Tibial artery (tissue), 4 donors: Measurements from ENCODE around the gene MX1.

Experiments
- DNase-seq, 2 donors: peaks; one replicate each; pipeline ENCODE4 v3.0.0-alpha.2; 2019
- H3K27ac ChIP-seq, 2 donors: fragments of 200-600 bp; sonication (generic) in 1 of 2; 1 replicate in 1 of 2; 2 replicates in 1 of 2; pipeline ENCODE4 v1.5.1; 2018 to 2019; ENCODE audit warnings: mild to moderate bottlenecking in 1 of 2
- H3K27me3 ChIP-seq, 2 donors: fragments of 200-600 bp; sonication (generic) in 1 of 2; one replicate each; pipeline versions ENCODE4 v1.5.1 to v1.6.0; 2016 to 2019
- H3K36me3 ChIP-seq, 3 donors: fragments of 200-600 bp; sonication (generic) in 2 of 3; one replicate each; pipeline ENCODE4 v1.5.1; 2016 to 2019; ENCODE audit warnings: mild to moderate bottlenecking in 2 of 3
- H3K4me1 ChIP-seq, 4 donors: fragments of 200-600 bp; sonication (generic) in 2 of 4; 1 replicate in 3 of 4; 2 replicates in 1 of 4; pipeline ENCODE4 v1.5.1; 2016 to 2019
- H3K4me3 ChIP-seq, 2 donors: fragments of 200-600 bp; sonication (generic) in 1 of 2; 1 replicate in 1 of 2; 2 replicates in 1 of 2; pipeline ENCODE4 v1.5.1; 2018 to 2019; ENCODE audit warnings: mild to moderate bottlenecking in 2 of 2
- H3K9me3 ChIP-seq, 3 donors: fragments of 200-600 bp; sonication (generic) in 1 of 3; one replicate each; pipeline ENCODE4 v1.5.1; 2016 to 2019
- intact Hi-C: fragments of 100-400 bp; cut with DNase I; formaldehyde crosslinking; loops from one replicate; pipeline ENCODE4 v1.15.0; 2023; ENCODE audit warnings: low total_unique reads
- TF ChIP-seq, protein P1 (sequence below), 2 experiments: fragments of 200-600 bp in 1 of 2; fragments of 450-650 bp in 1 of 2; IDR thresholded peaks; one replicate each; pipeline ENCODE4 v1.5.1; 2017 to 2019; ENCODE audit warnings: antibody characterized with exemption in 2 of 2, mild to moderate bottlenecking in 1 of 2, moderate library complexity in 1 of 2

The MX1 gene

DNA sequence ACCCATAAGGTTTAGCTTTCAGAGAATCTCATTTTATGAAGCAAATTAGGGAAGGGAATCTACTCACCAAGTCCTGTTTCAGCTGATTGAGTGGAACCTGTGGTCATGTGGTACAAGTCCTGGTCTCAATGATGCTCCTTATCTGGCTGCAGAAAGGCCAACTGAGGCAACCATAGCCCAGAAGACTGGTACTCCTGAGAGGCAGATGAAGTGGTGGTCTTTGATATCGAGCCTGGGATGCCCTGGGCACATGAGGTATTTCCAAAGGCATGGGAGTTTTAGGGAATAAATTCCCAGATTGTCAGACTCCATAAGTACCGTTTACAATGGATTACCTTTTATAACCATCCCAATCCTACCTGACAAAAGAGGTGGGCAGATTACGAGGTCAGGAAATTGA is 3.3 kb downstream of the MX1 start:
- TF ChIP-seq, protein P1, sequence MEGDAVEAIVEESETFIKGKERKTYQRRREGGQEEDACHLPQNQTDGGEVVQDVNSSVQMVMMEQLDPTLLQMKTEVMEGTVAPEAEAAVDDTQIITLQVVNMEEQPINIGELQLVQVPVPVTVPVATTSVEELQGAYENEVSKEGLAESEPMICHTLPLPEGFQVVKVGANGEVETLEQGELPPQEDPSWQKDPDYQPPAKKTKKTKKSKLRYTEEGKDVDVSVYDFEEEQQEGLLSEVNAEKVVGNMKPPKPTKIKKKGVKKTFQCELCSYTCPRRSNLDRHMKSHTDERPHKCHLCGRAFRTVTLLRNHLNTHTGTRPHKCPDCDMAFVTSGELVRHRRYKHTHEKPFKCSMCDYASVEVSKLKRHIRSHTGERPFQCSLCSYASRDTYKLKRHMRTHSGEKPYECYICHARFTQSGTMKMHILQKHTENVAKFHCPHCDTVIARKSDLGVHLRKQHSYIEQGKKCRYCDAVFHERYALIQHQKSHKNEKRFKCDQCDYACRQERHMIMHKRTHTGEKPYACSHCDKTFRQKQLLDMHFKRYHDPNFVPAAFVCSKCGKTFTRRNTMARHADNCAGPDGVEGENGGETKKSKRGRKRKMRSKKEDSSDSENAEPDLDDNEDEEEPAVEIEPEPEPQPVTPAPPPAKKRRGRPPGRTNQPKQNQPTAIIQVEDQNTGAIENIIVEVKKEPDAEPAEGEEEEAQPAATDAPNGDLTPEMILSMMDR (IDR thresholded peaks at IDR 0.05), result no peak
- Histone ChIP-seq H3K27ac (no peak overlapping the region), H3K4me3 (no peak overlapping the region), H3K9me3 (peaks cover 0 to 6% (median 0%) of the 10 kb centered on the region in 3 donors), H3K4me1 (peaks cover 0 to 17% (median 12%) of the 10 kb centered on the region in 4 donors), H3K36me3 (peaks cover 26 to 36% (median 28%) of the 10 kb centered on the region in 3 donors), H3K27me3 (no peaks in the 10 kb centered on the region)
- intact Hi-C loops, result no loop called here
- DNase-seq, result no peak

DNA sequence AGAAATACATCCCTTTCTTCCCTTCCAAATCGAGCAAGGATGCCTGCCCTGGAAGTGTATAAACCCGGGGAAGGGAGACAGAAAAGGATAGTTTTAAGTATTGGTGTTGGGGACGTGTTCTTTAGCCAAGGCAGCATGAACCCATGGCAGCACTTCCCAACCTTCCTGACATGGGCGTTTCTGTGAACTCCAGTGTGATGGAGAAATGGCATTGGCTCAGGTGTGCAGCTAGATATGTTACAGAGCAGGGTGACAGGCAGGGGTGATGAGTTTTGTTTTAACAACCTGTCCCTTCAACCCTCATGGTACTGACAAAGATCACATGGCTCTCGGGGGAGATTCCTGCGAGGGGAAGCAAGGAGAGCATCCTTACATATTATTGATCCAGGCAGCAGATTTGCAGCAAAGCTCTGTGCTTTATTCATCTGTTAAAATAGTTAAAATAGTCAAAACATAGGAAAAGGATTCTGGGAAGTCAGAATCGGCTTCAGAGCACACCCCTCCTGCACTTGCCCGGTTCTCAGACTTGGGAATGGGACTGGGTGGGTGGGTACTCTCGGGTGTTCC is 4.0 kb downstream of the MX1 start:
- H3K27ac ChIP-seq, result no peak overlapping the region
- peaks cover 0 to 6% (median 0%) of the 10 kb centered on the region in 3 donors for H3K9me3 ChIP-seq
- TF ChIP-seq, protein P1 (IDR thresholded peaks at IDR 0.05), result no peak
- peaks cover 32 to 43% (median 32%) of the 10 kb centered on the region in 3 donors for H3K36me3 ChIP-seq
- H3K4me3 ChIP-seq, result no peak overlapping the region
- intact Hi-C loops, result no loop called here
- peak in 1 of 2 donors; percentile 23 for DNase-seq
- peaks cover 0 to 17% (median 12%) of the 10 kb centered on the region in 4 donors for H3K4me1 ChIP-seq
- H3K27me3 ChIP-seq, result no peaks in the 10 kb centered on the region

DNA sequence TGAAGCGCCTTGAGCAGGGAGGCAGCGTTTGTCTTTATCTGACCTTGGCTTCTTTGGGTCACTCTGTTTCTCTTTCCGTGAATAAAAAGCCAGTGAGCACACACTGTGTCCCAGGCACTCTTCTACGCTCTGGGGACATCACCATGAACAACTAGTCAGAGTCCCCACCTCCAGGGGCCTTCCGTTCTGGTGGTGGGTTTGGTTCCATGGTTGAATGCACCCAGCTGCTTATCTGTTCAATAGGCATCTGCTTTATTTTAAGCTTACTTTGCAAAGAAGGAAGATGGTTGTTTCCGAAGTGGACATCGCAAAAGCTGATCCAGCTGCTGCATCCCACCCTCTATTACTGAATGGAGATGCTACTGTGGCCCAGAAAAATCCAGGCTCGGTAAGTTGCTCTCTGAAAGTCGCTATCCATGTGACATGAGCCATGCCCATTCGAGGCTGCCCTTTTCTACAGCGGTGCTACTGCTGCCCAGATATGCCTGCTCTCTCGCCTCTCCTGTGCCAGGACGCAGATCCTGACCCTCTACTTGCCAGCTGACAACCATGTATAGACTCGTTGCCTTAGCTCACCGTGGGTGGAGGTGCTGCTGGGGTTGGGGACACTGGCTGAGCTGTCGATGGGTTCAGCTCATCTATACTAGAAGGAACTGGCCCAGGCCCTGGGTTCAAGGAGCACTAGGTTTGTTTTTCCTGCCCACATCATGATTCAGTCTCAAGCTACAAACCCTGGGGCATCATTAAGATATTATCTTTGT is 5.9 kb downstream of the MX1 start:
- Histone ChIP-seq H3K27me3 (no peaks in the 10 kb centered on the region), H3K9me3 (peaks cover 0 to 6% (median 0%) of the 10 kb centered on the region in 3 donors), H3K4me3 (no peak overlapping the region), H3K36me3 (peaks cover 49 to 62% (median 51%) of the 10 kb centered on the region in 3 donors), H3K4me1 (peaks cover 0 to 6% (median 3%) of the 10 kb centered on the region in 4 donors), H3K27ac (no peak overlapping the region)
- DNase-seq, result peak in 1 of 2 donors; percentile 43
- TF ChIP-seq, protein P1 (IDR thresholded peaks at IDR 0.05), result no peak
- intact Hi-C loops, result no loop called here

DNA sequence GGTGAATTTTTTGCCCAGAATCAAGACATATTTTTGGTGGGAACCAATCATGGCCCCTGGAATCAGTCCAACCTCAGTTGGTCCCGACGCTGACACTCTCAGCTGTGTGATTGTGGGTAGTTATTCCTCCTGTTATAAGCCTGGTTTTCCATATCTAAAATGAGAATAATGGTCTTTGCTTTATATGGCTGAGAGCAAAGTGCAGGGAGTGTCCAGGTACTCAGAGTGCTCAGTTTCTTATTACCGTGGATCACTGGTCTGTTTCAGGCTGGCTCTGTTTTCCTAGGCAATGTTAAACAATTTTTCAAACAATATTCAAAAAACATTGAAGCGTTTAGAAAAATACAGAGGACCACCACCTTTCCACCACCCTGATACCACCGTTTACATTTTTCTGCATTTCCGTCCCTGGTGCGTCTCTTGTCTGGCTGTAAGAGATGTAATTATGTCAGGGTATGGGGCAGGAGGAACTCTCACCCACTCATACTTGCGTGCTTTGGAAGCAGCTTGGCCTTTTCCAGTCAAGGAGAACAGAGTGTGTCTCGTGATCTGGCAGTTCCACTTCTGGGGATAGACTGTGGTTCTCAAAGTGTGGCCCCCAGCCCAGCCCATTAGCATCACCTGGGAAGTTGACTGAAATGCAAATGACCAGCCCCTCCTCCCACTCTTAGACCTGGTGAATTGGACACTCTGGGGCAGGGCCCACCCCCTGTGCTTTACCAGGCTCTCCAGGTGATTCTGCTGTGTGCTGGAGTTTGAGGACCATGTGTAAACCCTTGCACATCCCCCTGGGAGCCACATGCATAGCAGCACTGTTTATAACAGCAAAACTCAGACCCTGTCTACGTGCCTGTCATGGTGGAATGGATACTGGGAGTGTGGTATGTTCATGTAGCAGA is 6.8 kb downstream of the MX1 start:
- intact Hi-C loops, result no loop called here
- peaks cover 0 to 6% (median 0%) of the 10 kb centered on the region in 3 donors for H3K9me3 ChIP-seq
- peaks cover 57 to 71% (median 60%) of the 10 kb centered on the region in 3 donors for H3K36me3 ChIP-seq
- H3K27ac ChIP-seq, result no peak overlapping the region
- DNase-seq, result peak in 1 of 2 donors; percentile 32
- H3K27me3 ChIP-seq, result no peaks in the 10 kb centered on the region
- no peak overlapping the region for H3K4me3 ChIP-seq
- TF ChIP-seq, protein P1 (IDR thresholded peaks at IDR 0.05), result no peak
- no peaks in the 10 kb centered on the region for H3K4me1 ChIP-seq

DNA sequence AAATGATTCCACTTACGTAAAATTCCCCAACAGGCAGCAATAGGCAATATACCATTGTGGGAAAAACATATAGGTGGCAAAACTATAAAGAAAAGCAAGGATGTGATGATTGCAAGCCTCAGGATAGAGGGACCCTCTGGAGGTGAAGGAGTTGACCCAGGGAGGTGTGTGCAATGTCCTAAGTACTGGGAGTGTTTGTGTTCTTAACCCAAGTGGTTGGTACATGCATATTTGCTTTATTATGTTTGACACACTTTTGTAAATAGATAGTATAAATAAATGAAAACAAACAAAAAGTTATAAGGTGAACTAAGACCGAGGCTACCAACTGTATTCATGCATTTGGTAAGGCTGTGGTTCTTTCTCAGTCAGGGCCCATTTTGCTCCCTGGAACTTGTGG is 7.5 kb downstream of the MX1 start:
- TF ChIP-seq, protein P1 (IDR thresholded peaks at IDR 0.05), result no peak
- Histone ChIP-seq H3K27me3 (no peaks in the 10 kb centered on the region), H3K9me3 (peaks cover 0 to 6% (median 0%) of the 10 kb centered on the region in 3 donors), H3K36me3 (peaks cover 57 to 71% (median 67%) of the 10 kb centered on the region in 3 donors), H3K4me3 (no peak overlapping the region), H3K27ac (no peak overlapping the region), H3K4me1 (no peaks in the 10 kb centered on the region)
- DNase-seq, result no peak
- intact Hi-C loops, result no loop called here
